WTC11 (cell line): Measurements from ENCODE around the gene TNIK. TPM values are rescaled to one million over a fixed set of nuclear protein-coding genes. Genes with fewer than 3 reads are reported as not detected.

ENCODE experiments used
- ATAC-seq: fragments of 200-7000 bp; cut with Tn5 transposase; 2 replicates; pipeline ENCODE4 v1.10.0; 2021; ENCODE audit warnings: mild to moderate bottlenecking, moderate library complexity
- CTCF ChIA-PET: fragments of 300-600 bp; sonication (Branson Sonifier 250); formaldehyde crosslinking; loops from one replicate; lab custom pipeline; 2021; ENCODE audit warnings: antibody characterized with exemption; lab: Charles Lee
- POLR2A ChIA-PET: fragments of 350-600 bp; sonication (Branson Sonifier 250); formaldehyde crosslinking; loops from one replicate; lab custom pipeline; 2021; ENCODE audit warnings: antibody characterized with exemption; lab: Charles Lee
- DNase-seq: peaks from one replicate; pipeline ENCODE4 v3.0.0; 2021; ENCODE audit warnings: low spot score
- H3K27ac Mint-ChIP-seq: 2 replicates; pipeline ENCODE4 v1.8.0; 2021; ENCODE audit warnings: mixed read lengths
- H3K27me3 Mint-ChIP-seq: 2 replicates; pipeline ENCODE4 v1.8.0; 2021; ENCODE audit warnings: low read depth, mild to moderate bottlenecking, moderate library complexity, mixed read lengths
- H3K36me3 Mint-ChIP-seq: 2 replicates; pipeline ENCODE4 v1.8.0; 2021; ENCODE audit warnings: mixed read lengths
- H3K4me1 Mint-ChIP-seq: 2 replicates; pipeline ENCODE4 v1.8.0; 2022; ENCODE audit warnings: mixed read lengths
- H3K4me3 Mint-ChIP-seq: 2 replicates; pipeline ENCODE4 v1.8.0; 2021; ENCODE audit warnings: mild to moderate bottlenecking, moderate library complexity, mixed read lengths
- H3K9me3 Mint-ChIP-seq: 2 replicates; pipeline ENCODE4 v1.8.0; 2021; ENCODE audit warnings: mixed read lengths
- CREM ChIP-seq: sonication (generic); formaldehyde crosslinking; IDR thresholded peaks from 2 replicates; pipeline ENCODE4 v1.8.1; 2022; ENCODE audit warnings: mild to moderate bottlenecking, missing genetic modification reagents, moderate library complexity
- FOXJ3 ChIP-seq: sonication (generic); formaldehyde crosslinking; IDR thresholded peaks from 2 replicates; pipeline ENCODE4 v1.9.0; 2021; ENCODE audit warnings: missing genetic modification reagents, mild to moderate bottlenecking, borderline replicate concordance
- MAX ChIP-seq: sonication (generic); formaldehyde crosslinking; IDR thresholded peaks from 2 replicates; pipeline ENCODE4 v1.8.0; 2022; ENCODE audit warnings: mild to moderate bottlenecking, missing genetic modification reagents
- MLX ChIP-seq: sonication (generic); formaldehyde crosslinking; IDR thresholded peaks from 2 replicates; pipeline ENCODE4 v1.8.1; 2023; ENCODE audit warnings: mild to moderate bottlenecking, missing genetic modification reagents, moderate library complexity
- MXD4 ChIP-seq: fragments of 250-450 bp; sonication (Bioruptor Pico); IDR thresholded peaks from 2 replicates; pipeline ENCODE4 v1.8.0; 2021; ENCODE audit warnings: mild to moderate bottlenecking, moderate library complexity, borderline replicate concordance
- MYBL2 ChIP-seq: sonication (generic); formaldehyde crosslinking; IDR thresholded peaks from 2 replicates; pipeline ENCODE4 v1.8.1; 2023; ENCODE audit warnings: mild to moderate bottlenecking, moderate library complexity, missing genetic modification reagents
- NFYB ChIP-seq: sonication (generic); formaldehyde crosslinking; conservative IDR thresholded peaks from 2 replicates; pipeline ENCODE4 v1.8.0; 2022; ENCODE audit warnings: low read depth, missing genetic modification reagents
- TCF7 ChIP-seq: sonication (generic); formaldehyde crosslinking; IDR thresholded peaks from 2 replicates; pipeline ENCODE4 v1.8.0; 2022; ENCODE audit warnings: mild to moderate bottlenecking, low read depth, missing genetic modification reagents, moderate library complexity
- ZNF671 ChIP-seq: fragments of 250-450 bp; sonication (Bioruptor Pico); IDR thresholded peaks from 2 replicates; pipeline ENCODE4 v1.8.0; 2021; ENCODE audit warnings: mild to moderate bottlenecking
- total RNA-seq: library from RNA; stranded (reverse); gene quantifications from 3 replicates; pipeline ENCODE4 v1.2.3, GENCODE V29; 2021
- TF ChIP-seq, protein P1 (sequence below): fragments of 250-450 bp; sonication (Bioruptor Pico); IDR thresholded peaks from 2 replicates; pipeline ENCODE4 v1.9.0; 2021; ENCODE audit warnings: mild to moderate bottlenecking, borderline replicate concordance
- TF ChIP-seq, protein P2 (sequence below): fragments of 250-450 bp; sonication (Bioruptor Pico); IDR thresholded peaks from 2 replicates; pipeline ENCODE4 v2.1.2; 2022; ENCODE audit warnings: mild to moderate bottlenecking, moderate library complexity
- TF ChIP-seq, protein P3 (sequence below): sonication (generic); formaldehyde crosslinking; IDR thresholded peaks from 2 replicates; pipeline ENCODE4 v1.8.0; 2023; ENCODE audit warnings: mild to moderate bottlenecking, missing genetic modification reagents

The TNIK gene
- total RNA-seq, 1 experiment from 2014 or later, result 50.3 TPM

- TF ChIP-seq, protein P1, sequence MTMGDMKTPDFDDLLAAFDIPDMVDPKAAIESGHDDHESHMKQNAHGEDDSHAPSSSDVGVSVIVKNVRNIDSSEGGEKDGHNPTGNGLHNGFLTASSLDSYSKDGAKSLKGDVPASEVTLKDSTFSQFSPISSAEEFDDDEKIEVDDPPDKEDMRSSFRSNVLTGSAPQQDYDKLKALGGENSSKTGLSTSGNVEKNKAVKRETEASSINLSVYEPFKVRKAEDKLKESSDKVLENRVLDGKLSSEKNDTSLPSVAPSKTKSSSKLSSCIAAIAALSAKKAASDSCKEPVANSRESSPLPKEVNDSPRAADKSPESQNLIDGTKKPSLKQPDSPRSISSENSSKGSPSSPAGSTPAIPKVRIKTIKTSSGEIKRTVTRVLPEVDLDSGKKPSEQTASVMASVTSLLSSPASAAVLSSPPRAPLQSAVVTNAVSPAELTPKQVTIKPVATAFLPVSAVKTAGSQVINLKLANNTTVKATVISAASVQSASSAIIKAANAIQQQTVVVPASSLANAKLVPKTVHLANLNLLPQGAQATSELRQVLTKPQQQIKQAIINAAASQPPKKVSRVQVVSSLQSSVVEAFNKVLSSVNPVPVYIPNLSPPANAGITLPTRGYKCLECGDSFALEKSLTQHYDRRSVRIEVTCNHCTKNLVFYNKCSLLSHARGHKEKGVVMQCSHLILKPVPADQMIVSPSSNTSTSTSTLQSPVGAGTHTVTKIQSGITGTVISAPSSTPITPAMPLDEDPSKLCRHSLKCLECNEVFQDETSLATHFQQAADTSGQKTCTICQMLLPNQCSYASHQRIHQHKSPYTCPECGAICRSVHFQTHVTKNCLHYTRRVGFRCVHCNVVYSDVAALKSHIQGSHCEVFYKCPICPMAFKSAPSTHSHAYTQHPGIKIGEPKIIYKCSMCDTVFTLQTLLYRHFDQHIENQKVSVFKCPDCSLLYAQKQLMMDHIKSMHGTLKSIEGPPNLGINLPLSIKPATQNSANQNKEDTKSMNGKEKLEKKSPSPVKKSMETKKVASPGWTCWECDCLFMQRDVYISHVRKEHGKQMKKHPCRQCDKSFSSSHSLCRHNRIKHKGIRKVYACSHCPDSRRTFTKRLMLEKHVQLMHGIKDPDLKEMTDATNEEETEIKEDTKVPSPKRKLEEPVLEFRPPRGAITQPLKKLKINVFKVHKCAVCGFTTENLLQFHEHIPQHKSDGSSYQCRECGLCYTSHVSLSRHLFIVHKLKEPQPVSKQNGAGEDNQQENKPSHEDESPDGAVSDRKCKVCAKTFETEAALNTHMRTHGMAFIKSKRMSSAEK (CRISPR knock-in tag), result no peak
- TF ChIP-seq MXD4 (no peak), TCF7 (CRISPR knock-in tag) (no peak)
Measured at GRCh38 chr3:171391432-171391831, 68.8 kb downstream of the TNIK start (continued).

DNA sequence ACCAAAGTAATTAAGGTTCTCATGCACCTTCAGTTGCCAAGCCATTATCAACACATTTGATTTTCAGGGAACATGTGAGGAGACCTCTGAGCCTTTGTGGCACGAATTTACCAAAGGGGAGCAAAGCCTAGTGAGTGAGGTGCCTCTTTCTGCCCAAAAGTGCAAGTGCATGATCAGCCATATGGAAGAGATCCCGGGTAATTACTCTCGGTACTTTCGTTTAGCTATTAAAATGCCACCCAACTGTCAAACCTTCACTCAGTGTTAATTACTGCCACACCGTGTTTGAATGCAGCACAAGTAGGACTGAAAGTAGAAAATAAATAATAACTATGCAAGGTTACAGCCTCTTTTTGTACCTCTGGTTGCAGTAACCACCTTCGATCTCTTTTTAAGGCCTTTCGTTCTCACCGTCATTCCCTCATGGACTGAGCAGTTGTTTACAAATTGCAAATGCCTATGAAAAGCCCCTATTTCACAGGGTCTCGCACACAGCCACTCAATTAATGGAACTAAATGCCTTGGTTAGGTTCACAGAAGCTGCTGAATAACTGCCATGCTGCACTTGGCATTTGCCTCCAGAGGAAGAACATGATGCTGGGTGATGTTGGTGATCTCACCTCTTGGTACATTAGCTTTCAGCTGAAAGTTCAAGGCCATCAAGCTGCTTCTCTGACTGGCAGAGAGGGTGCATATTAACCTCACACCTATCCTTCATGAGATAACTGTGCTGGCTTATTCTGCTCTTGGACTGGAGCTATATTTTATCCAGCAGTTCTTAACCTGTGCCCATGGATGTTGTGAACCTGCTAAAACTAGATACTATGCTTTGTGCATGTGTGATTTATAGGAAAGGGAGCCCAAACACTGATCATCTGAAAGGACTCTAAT, 69.9 kb downstream of the TNIK start:
- TF ChIP-seq MXD4, result no peak
- TF ChIP-seq MAX (CRISPR knock-in tag), result no peak
- no peak for TF ChIP-seq ZNF671
- TF ChIP-seq, protein P2, sequence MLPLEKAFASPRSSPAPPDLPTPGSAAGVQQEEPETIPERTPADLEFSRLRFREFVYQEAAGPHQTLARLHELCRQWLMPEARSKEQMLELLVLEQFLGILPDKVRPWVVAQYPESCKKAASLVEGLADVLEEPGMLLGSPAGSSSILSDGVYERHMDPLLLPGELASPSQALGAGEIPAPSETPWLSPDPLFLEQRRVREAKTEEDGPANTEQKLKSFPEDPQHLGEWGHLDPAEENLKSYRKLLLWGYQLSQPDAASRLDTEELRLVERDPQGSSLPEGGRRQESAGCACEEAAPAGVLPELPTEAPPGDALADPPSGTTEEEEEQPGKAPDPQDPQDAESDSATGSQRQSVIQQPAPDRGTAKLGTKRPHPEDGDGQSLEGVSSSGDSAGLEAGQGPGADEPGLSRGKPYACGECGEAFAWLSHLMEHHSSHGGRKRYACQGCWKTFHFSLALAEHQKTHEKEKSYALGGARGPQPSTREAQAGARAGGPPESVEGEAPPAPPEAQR, result no peak
- POLR2A ChIA-PET, result interaction anchor here (0.5 kb wide), 1 partner anchor 14 kb away, joined by 4 read pairs; no protein-coding TSS in a partner anchor
- CTCF ChIA-PET, result interaction anchor here (0.6 kb wide), 1 partner anchor 74 kb away, joined by 4 read pairs; no protein-coding TSS in a partner anchor
- Mint-ChIP-seq H3K27me3 (no peaks in the 10 kb centered on the region), H3K9me3 (peaks cover 16% of the 10 kb centered on the region), H3K27ac (no peak overlapping the region), H3K36me3 (peaks cover 17% of the 10 kb centered on the region), H3K4me3 (no peak overlapping the region), H3K4me1 (peaks cover 78% of the 10 kb centered on the region)
- no peak for ATAC-seq
- no peak for DNase-seq

DNA sequence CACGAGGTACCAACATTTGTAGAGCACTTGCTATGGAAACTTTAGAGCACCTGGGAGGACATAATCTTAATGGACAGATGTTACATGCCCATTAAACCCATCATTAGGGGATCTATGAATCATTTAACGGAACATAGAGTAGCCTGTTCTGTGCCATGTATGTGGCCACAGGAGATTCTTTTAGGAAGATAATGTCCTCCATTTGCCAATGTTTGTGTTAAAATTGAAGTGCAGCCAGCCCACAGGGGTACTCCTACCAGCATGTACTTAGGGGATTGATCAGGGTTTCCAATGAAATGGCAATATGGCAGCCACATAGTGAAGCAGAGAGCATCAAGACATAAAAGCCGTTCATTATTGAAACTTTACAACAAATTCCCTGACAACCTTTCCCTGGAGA, 70.7 kb downstream of the TNIK start:
- Mint-ChIP-seq H3K36me3 (peaks cover 17% of the 10 kb centered on the region), H3K27me3 (no peaks in the 10 kb centered on the region), H3K27ac (no peak overlapping the region), H3K4me3 (no peak overlapping the region)
- DNase-seq (no peak), ATAC-seq (no peak)
- CTCF ChIA-PET, result no interaction called here
- POLR2A ChIA-PET, result no interaction called here
- TF ChIP-seq CREM (CRISPR knock-in tag) (no peak), NFYB (no peak), FOXJ3 (no peak), MLX (CRISPR knock-in tag) (no peak), MYBL2 (CRISPR knock-in tag) (no peak)
- TF ChIP-seq, protein P2, result no peak
- TF ChIP-seq, protein P3, sequence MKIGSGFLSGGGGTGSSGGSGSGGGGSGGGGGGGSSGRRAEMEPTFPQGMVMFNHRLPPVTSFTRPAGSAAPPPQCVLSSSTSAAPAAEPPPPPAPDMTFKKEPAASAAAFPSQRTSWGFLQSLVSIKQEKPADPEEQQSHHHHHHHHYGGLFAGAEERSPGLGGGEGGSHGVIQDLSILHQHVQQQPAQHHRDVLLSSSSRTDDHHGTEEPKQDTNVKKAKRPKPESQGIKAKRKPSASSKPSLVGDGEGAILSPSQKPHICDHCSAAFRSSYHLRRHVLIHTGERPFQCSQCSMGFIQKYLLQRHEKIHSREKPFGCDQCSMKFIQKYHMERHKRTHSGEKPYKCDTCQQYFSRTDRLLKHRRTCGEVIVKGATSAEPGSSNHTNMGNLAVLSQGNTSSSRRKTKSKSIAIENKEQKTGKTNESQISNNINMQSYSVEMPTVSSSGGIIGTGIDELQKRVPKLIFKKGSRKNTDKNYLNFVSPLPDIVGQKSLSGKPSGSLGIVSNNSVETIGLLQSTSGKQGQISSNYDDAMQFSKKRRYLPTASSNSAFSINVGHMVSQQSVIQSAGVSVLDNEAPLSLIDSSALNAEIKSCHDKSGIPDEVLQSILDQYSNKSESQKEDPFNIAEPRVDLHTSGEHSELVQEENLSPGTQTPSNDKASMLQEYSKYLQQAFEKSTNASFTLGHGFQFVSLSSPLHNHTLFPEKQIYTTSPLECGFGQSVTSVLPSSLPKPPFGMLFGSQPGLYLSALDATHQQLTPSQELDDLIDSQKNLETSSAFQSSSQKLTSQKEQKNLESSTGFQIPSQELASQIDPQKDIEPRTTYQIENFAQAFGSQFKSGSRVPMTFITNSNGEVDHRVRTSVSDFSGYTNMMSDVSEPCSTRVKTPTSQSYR (CRISPR knock-in tag), result no peak
- TF ChIP-seq, all 79 proteins: peak for 0
- Mint-ChIP-seq H3K4me1 (peaks cover 78% of the 10 kb centered on the region), H3K9me3 (peaks cover 16% of the 10 kb centered on the region)
